Measurements from ENCODE around the gene UPF3B. TPM values are rescaled to one million over a fixed set of nuclear protein-coding genes. Genes with fewer than 3 reads are reported as not detected.
A peak's percentile ranks its signal among the peaks of the same experiment; 100 is the strongest.
"Not testable (repeated sequence)": the region's sequence is repeated elsewhere in the genome, so short reads cannot be mapped to it uniquely, and the experiment has no call there.

Gene UPF3B
- total and polyA plus RNA-seq, 2 of the 4 experiments (the other 2 are of a cell fraction): 0.54 to 6.0 TPM

- ChIA-PET CTCF (no interaction called here), POLR2A (ENCODE audit: unreplicated experiment) (no interaction called here)
- no peak overlapping the region for H3K4me3 ChIP-seq (ENCODE audit: insufficient read depth, low read depth, low read length)
- no TSS peak for BruUV-seq (replicated peaks)
- no peak overlapping the region for H3K56ac ChIP-seq (ENCODE audit: extremely low read depth, insufficient read depth, low read length)
- no CpG with 5 or more reads among the region's 1 CpG for WGBS, 2 experiments (ENCODE audit: extremely low coverage in 2 of 2, insufficient read length in 1 of 2)
- 0 out of 2 replicates have a peak, but pooled peaks cover 3% of the 10 kb centered on the region for H3K9me3 ChIP-seq (ENCODE audit: control insufficient read depth, insufficient read depth, low read length)
- no peak overlapping the region for H2AFZ ChIP-seq (replicated peaks; ENCODE audit: low read length, poor library complexity)
- no peak overlapping the region for H2BK20ac ChIP-seq (ENCODE audit: low read depth, low read length)
- DNase-seq: peak; percentile 11
- no peak overlapping the region for H2AK9ac ChIP-seq (replicated peaks; ENCODE audit: low read depth, low read length, poor library complexity)
- intact Hi-C loops (cut with micrococcal nuclease): no loop called here
- no peak overlapping the region for H3K9ac ChIP-seq (ENCODE audit: low read depth, low read length)
- H2AK5ac ChIP-seq (ENCODE audit: low read depth, low read length): no peak overlapping the region
- no peak overlapping the region for H2BK5ac ChIP-seq (ENCODE audit: low read depth, low read length, poor library complexity, severe bottlenecking)
- H3K9me1 ChIP-seq (ENCODE audit: insufficient read depth, low read length): no peaks in the 10 kb centered on the region
- H4K5ac ChIP-seq (ENCODE audit: low read depth, low read length): no peak overlapping the region
- in situ Hi-C loops (cut with MboI; ENCODE audit: low sequenced_read_pairs): no loop called here
- H4K91ac ChIP-seq (ENCODE audit: insufficient read depth, low read depth, low read length): no peak overlapping the region
- TF ChIP-seq MAFK (IDR thresholded peaks at IDR 0.05; ENCODE audit: low read depth, low read length) (no peak), NFE2L2 (IDR thresholded peaks at IDR 0.05; ENCODE audit: low read depth, low read length) (no peak), CTCF (conservative IDR thresholded peaks at IDR 0.05; ENCODE audit: low read depth, low read length) (no peak), SMC3 (IDR thresholded peaks at IDR 0.05; ENCODE audit: low read depth, low read length) (no peak), USF2 (IDR thresholded peaks at IDR 0.05; ENCODE audit: low read depth, low read length) (no peak), CEBPB (IDR thresholded peaks at IDR 0.05; ENCODE audit: low read depth, low read length) (peak; percentile 31; the same call in 1 of the 2 replicates)
- no peaks in the 10 kb centered on the region for H3K4me1 ChIP-seq (ENCODE audit: control insufficient read depth, insufficient read depth, low read length)
- no peaks in the 10 kb centered on the region for H4K20me1 ChIP-seq (ENCODE audit: insufficient read depth, low read length)
- no peaks in the 10 kb centered on the region for H3K79me1 ChIP-seq (ENCODE audit: low read depth in 1 of 2, low read length in 2 of 2)
- no peak overlapping the region for H3K14ac ChIP-seq (replicated peaks; ENCODE audit: low read depth, low read length)
- no peaks in the 10 kb centered on the region for H3K27me3 ChIP-seq (ENCODE audit: control insufficient read depth, insufficient read depth, low read length)
- H3K36me3 ChIP-seq (ENCODE audit: control insufficient read depth, insufficient read depth, low read length): no peaks in the 10 kb centered on the region
- no peak overlapping the region for H3K4me2 ChIP-seq (ENCODE audit: low read depth, low read length)
- no peak overlapping the region for H2BK120ac ChIP-seq (ENCODE audit: low read depth, low read length)
- ATAC-seq (ENCODE audit: low read depth): no peak; the same call in 1 of the 2 replicates
- no peak overlapping the region for H3K4ac ChIP-seq (ENCODE audit: low read depth, low read length)
- H2BK15ac ChIP-seq (ENCODE audit: low read depth, low read length): no peak overlapping the region
- no peak overlapping the region for H4K8ac ChIP-seq (ENCODE audit: low read depth in 2 of 2, low read length in 2 of 2)
- H3K27ac ChIP-seq (ENCODE audit: insufficient read depth, low read length): no peak overlapping the region
- dilution Hi-C loops (cut with HindIII; ENCODE audit: low sequenced_read_pairs, unreplicated experiment): no loop called here
- no peak overlapping the region for H3K23ac ChIP-seq (ENCODE audit: low read depth, low read length)
- H3K18ac ChIP-seq (ENCODE audit: low read depth, low read length): no peak overlapping the region
Measured at GRCh38 chrX:119809185-119809666, 43.5 kb downstream of the UPF3B start.

GRCh38 chrX:119808461-119808860 is 44.3 kb downstream of the UPF3B start:
- intact Hi-C loops (cut with micrococcal nuclease); ATAC-seq (ENCODE audit: low read depth); H2AFZ ChIP-seq (replicated peaks; ENCODE audit: low read length, poor library complexity); H3K56ac ChIP-seq (ENCODE audit: extremely low read depth, insufficient read depth, low read length); H3K27ac ChIP-seq (ENCODE audit: insufficient read depth, low read length); BruUV-seq (replicated peaks); H3K4ac ChIP-seq (ENCODE audit: low read depth, low read length); H4K20me1 ChIP-seq (ENCODE audit: insufficient read depth, low read length); H4K8ac ChIP-seq (ENCODE audit: low read depth in 2 of 2, low read length in 2 of 2); H3K18ac ChIP-seq (ENCODE audit: low read depth, low read length); H2AK5ac ChIP-seq (ENCODE audit: low read depth, low read length); H3K4me3 ChIP-seq (ENCODE audit: insufficient read depth, low read depth, low read length); H3K23ac ChIP-seq (ENCODE audit: low read depth, low read length); H2BK15ac ChIP-seq (ENCODE audit: low read depth, low read length); DNase-seq; H3K9ac ChIP-seq (ENCODE audit: low read depth, low read length); H3K4me2 ChIP-seq (ENCODE audit: low read depth, low read length); H2BK20ac ChIP-seq (ENCODE audit: low read depth, low read length); H3K9me1 ChIP-seq (ENCODE audit: insufficient read depth, low read length); CTCF ChIA-PET; POLR2A ChIA-PET (ENCODE audit: unreplicated experiment); H3K36me3 ChIP-seq (ENCODE audit: control insufficient read depth, insufficient read depth, low read length); H4K5ac ChIP-seq (ENCODE audit: low read depth, low read length); in situ Hi-C loops (cut with MboI; ENCODE audit: low sequenced_read_pairs); H2BK120ac ChIP-seq (ENCODE audit: low read depth, low read length); H3K27me3 ChIP-seq (ENCODE audit: control insufficient read depth, insufficient read depth, low read length); H3K14ac ChIP-seq (replicated peaks; ENCODE audit: low read depth, low read length); H2BK5ac ChIP-seq (ENCODE audit: low read depth, low read length, poor library complexity, severe bottlenecking); dilution Hi-C loops (cut with HindIII; ENCODE audit: low sequenced_read_pairs, unreplicated experiment); H2AK9ac ChIP-seq (replicated peaks; ENCODE audit: low read depth, low read length, poor library complexity); H3K4me1 ChIP-seq (ENCODE audit: control insufficient read depth, insufficient read depth, low read length); H3K79me1 ChIP-seq (ENCODE audit: low read depth in 1 of 2, low read length in 2 of 2); H4K91ac ChIP-seq (ENCODE audit: insufficient read depth, low read depth, low read length); H3K9me3 ChIP-seq (ENCODE audit: control insufficient read depth, insufficient read depth, low read length): not testable (repeated sequence)
- WGBS, 2 experiments (ENCODE audit: extremely low coverage in 2 of 2, insufficient read length in 1 of 2): no CpG with 5 or more reads among the region's 4 CpGs

Measured in IMR-90 (cell line).